Activated T-cell treated with anti-CD3 and anti-CD28 coated beads for 24 hours (primary cell): ENCODE data around the gene PTPN9.
"Not testable (repeated sequence)": the region's sequence is repeated elsewhere in the genome, so short reads cannot be mapped to it uniquely, and the experiment has no call there.

Experiments used
- DNase-seq: peaks from one replicate; pipeline ENCODE4 v3.0.0-alpha.2; 2020; ENCODE audit warnings: low read depth

PTPN9 gene

DNA sequence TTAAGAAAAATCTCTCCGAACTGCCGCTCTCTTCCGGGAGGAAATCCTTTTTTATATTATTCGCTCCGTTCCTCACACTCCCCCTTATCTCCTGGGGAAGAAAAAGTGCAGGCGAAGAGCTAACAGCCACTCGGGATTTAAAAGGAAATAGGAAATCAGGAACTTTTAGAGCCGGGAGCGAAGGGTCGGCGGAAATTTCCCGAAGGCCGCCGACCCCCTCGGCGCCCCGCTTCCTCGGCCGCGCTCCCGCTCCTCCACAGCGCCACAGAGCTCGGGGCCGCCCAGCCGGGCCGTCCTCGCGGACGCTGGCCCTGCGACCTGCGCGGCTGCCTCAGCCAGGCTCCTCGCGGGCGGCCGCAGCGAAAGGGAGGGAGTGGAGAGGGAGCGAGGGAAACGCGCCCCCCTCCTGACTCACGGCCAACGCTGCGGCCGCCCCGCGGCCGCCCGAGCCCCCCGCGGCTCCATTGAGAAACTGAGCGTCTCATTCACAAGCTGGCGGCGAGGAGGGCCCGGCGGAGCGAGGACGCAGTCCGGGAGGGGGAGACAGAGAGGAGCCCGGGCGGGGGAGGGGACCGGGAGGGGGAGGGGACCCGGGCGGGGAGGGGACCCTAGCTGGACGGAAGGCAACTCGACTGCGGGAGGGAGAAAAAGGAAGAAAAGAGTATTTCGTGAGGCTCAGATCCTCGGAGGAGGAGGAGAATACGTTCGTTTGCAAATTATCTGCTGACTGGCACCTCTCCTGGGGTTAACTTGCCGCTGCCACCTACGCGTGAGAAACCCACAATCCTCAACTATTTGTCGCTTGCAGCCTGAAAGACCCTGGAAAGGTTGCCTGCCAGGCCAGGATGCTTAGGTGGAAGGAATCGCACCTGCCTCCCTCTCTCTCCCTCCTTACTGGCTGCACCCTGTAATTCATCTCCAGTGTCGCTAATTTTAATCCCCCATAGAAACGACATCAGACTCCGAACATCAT is at the start of gene PTPN9:
Gene PTPN9, minus strand, starts transcription at position 368 of the 973 bp plus-strand sequence. CDS start 539 bp downstream, outside the sequence.
- DNase-seq: peak; percentile 58

DNA sequence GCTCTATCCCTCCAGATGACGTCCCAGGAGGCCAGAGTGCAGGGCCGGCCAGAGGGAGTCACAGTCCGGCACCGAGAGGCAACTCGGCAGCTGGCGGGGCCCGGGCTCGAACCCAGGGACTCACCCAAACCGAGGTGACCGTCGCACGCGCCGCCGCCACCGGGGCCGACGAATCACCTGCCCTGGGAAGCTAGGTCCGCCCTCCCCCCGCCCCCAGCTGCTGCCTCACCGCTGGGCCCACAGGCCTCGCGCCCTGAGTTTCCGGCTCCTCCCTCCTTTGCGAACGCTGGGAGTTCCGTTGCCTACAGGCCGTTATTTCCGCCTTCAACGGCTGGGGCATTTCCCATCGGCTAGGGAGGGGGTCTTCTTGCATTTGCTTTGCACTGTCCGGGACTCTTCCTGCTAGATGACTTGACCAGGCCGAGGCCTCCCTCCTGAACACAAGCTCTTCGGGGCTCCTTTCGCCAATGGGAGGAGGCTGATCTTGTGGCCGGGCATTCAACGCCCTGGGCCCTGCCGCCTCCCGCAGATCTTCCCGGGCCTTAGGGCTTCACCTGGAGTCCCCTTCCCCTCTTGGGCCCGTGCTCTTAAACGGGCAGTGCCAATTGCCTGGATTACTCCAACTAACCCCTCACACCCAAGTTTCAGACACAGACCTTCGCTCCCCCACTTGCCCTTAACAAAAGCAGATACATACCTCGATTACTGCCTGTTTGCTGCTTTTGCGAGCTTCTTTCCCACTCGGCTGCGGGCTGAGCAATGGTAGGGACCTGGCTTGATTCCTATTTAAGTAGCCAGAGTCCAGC is 46.6 kb upstream of the PTPN9 start, which contains the start of gene SNUPN:
Gene SNUPN, minus strand, starts transcription at position 184 of the 806 bp plus-strand sequence. CDS start 4,674 bp downstream, outside the sequence.
- peak; percentile 91 for DNase-seq

DNA sequence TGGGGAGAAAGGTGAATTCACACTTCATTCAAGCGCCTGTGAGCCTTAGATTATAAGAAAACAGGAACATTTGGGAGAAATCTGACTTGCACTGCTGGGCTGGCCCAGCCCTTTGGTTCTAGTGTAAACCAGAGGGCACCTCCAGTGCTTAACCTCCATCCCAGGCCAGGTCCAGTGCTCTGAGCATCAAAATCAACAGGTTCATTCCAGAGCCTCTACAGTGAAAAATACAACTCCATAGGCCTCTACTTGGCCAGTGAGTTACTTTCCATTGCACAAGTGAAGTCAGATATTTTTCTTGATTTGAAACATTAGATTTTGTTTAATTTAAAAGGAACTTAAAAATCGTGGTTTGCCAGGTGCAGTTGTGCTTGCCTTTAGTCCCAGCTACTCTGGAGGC is 43.4 kb upstream of the PTPN9 start:
- DNase-seq: no peak

DNA sequence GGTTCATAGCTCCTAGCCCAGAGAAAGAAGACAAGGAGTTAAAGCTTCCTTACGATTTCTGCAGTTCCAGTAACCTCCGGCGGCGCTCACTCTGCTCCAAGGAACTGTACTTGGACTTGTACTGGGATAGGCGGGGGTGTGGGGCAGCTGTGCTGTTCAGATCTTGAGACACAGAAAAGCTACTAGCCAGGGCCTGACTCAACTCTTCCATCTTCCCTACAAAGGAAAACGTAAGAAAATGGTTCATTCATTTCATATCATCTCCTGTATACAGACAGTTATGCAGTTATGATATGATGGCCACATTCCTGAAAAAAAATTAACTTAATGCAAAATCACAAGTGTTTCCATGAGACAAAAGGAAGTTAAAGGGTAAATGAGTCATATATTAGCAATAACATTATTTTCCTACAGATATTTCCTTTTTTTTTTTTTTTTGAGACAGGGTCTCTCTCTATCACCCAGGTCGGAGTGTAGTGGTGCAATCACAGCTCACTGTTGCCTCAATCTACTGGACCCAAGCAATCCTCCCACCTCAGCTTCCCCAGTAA is 41.8 kb upstream of the PTPN9 start:
- no peak for DNase-seq

DNA sequence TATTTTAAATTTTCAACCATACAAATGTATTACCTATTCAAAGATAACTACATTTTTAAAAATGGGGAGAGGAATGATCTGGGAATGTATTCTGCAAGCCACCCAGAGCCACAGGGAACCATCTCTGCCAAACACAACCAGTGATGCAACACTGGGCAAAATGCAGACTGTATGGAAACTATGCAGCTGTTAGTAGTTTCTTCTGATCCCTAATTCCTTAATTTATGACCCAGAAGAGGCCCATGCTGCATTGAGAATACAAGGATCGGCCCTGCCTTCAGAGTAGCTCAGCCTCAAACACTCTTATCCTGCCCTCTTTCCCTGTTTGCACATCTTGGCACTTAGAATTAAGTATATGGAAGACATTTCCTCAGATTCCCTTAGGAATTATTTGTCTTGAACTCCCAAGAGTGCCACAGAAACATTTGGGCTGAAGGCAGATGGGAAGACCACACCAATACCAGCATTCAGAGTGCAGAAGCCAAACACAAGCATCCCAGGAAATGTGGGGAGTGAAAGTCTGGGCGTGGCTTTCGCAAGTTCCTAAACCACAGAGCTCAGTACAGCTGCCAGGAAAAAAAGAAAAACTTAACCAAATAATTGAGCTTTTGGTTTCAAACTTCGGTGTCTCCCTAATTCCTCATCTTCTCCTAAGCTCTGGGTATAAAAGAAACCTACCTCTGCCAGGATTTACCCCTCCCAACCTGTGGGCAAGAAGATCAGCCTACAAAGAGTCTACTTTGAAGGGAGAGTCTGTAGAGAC is 41.1 kb upstream of the PTPN9 start:
- DNase-seq: no peak

DNA sequence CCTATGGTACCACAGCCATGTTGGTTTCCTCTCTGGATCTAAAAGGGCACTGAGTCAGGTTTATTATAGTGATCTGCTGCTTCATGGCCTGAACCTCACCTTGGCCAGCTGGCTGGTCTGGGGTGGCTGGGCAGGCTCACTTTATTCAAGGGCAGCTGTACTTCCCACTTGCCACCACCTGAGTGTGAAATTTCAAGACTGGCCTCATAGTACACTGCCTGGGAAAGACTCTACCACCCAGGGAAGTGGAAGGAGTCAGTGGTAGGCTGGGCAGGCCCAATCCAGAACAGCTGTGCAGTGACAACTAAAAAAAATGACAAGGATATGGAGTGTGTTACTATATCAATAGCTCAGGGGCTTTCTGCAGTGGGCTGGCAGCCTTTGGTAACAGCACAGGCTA is 37.7 kb upstream of the PTPN9 start:
- no peak for DNase-seq

DNA sequence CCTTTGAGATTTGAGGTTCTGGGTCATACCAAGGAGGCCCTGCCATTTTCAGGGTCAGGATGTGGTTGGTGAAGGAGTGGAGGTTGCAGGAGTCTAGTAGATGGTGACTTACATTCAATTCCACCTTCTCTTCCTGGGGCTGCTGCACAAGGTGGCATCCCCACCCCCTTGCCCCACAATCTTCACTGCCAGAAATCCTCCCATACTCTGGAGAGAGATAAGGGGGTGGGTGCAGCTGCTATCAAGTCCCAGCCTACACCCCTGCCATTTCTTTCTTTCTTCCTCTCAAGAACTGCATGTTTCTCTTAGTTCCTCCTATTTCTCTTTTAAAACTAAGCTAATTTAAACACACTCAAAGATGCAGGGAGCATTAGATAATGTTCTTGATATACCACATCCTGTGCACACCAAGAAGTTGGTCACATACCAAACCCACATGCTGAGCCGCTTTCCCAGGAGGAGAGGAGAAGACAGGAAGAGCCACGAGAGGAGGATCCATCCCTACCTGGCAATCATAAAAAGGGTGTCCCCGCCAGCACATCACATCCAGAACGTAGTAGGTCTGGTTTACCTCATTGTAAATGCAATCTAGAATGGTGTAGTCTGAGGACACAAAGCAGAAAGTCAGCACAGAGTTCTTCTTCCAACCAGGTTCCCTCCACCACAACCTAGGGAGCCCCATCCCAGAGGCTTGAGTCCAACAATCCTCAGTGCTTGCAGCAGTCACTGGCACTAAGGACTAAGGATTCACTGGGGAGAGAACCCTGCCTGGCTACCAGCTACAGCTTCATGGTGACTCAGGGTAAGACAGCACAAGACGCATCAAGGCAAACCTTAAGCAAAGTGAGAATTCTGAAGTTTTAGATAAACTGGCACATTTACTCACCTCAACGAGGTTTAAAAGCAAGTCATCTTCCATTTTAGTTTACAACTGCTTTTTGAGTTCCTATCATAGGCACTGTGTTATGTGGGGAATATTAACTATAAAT is 27.9 kb upstream of the PTPN9 start:
- no peak for DNase-seq

DNA sequence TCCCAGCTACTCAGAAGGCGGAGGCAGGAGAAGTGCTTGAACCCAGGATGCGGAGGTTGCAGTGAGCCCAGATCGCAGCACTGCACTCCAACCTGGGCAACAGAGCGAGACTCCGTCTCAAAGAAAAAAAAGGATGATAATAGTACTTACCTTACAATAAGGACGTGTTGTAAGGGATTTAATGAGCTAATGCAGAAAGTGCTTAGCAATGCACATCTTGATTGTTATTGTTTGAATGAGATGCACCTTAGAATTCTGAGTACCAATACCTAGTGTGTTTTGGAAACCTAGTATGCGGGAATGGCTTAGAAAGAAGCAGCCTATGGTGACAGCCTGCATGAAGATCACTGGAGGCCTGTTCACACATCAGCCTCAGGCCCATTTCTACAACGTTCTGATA is 26.9 kb upstream of the PTPN9 start:
- no peak for DNase-seq

DNA sequence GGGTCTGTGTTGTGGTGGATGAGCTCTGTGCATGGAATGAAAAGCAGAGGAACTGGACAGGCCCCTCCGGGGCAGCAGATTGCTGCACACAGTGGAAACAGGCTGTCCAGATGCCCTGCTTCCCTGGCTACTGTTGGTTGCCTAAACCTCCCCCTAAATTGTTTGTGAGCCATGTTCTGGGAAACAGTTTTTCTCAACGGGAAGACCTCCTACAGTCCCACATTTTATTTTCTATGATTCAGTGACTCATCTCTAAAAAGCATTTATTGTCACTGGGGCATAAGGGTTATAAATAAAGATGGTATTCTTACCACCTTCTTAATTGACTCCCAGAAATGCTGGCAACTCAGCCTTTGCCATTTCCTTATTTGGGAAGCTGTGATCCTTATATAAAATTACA is 20.3 kb upstream of the PTPN9 start:
- DNase-seq: no peak

DNA sequence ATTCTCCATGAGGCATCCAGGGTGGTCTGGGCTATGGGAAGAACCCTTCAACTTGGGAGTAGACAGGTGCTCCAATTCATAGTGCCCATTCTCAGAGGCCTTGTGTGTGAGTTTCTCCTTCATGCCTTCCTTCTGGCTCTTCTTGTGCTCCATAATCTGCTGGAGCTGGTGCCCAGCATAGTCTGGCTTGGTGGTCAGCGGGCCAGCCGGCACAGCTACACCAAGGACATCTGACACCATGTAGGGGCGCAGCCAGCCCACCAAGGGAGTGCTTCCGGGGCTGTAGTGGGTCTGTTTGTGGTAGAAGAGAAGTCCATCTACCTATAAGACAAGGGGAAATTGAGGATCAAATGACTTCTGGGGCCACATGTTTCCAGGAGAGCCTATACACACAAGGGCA is 19.2 kb upstream of the PTPN9 start:
- no peak for DNase-seq

DNA sequence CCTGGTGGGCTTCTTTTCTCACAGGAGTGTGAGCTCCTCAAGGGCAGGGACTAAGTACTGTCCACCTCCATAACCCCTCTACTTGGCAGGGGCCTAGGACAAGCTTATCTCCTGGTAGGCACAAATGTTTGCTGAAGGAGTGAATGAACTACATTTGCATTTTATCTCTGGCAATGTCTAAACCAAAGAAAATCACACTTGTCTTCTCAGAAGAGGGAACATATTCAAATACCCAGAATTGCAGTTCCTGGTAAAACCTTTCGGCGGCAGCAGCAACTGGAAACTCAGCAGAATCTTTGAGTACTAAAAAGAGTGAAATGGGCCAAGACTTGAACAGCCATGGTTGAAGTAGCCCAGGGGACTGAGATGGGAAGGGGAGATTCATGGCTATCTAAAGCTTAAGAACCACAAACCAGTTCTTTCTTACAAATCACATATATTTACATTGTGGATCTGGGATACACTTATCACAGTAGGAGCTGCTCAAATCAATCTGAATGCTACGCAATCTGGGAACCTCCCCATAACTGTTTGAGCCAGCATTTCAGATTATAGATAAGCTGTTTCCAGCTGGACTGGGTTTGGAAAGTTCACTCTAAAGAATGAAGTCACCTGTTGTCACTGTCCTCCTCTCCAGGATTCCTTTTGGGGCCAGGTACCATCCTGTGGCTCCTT is 18.7 kb upstream of the PTPN9 start:
- no peak for DNase-seq

DNA sequence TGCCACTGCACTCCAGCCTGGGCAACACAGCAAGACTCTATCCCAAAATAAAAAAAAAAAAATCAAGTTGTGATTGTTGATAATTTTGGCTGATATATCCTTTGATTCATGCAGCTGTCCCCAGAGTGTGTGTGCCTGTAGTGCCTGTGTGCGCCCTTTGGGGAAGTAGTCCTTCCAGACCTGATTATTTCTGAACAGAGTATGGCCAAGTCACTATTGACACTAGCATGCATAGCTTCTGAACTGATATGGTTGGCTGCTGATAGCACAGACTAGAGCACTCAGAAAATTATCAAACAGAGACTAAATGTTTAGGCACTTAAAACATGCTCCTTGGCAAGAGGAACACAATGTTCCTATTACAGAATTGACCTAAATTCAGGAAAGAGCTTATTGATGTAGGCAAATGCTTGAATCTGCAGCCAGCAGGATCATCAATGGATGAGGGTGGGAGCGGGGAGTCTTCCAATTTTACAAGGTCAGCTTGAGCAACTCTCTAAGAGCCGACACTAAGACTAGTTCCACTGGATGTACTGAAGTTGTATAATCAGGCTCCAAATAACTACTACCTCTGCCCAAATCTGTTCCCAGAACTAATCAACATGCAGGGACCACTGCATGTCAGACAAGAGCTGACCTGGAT is 17.7 kb upstream of the PTPN9 start:
- no peak for DNase-seq

DNA sequence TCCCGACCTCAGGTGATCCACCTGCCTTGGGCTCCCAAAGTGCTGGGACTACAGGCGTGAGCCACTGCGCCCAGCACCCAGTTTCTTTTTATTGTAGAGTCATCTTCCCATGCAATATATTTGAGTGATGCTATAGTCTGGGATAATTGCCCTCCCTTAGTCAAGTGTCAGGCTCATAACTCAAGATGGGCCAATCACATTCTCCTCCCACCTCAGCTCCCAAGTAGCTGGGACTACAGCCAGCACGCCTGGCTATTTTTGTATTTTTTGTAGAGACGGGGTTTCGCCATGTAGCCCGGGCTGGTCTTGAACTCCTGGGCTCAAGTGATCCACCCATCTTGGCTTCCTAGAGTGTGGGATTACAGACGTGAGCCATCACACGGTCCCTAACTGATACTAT is 15.2 kb upstream of the PTPN9 start:
- no peak for DNase-seq

DNA sequence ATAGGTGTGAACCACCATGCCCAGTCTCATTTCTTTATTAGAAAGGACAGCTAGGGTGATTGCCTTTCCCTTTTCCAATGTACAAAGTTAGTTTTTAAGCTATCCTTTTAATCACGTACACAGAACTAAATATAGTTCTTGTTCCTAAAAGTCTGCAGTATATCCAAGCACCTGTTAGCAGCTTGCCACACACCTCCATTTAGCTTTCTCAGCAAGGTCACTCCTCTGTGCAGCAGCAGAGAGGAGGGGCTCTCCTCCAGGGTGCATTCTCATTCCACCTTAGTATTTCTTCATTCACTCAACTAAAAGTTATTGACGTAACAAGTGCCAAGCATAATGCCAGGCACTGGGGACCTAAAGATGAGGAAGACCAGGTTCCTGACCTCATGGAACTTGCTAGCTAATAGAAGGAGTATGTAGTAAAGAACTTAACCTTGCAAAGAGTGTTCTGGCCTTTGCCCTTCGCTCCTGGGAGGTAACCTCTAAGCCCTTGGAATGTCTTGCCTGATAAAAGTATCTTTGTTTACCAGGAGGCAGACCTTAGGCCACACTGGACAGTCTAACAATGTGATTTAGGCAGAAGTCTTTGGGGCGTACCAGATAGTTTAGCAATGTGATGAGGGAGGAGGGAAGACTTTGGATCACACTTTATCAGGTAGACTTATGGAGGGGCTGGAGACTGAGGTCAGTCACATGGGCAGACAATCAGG is 12.7 kb upstream of the PTPN9 start:
- DNase-seq: no peak

DNA sequence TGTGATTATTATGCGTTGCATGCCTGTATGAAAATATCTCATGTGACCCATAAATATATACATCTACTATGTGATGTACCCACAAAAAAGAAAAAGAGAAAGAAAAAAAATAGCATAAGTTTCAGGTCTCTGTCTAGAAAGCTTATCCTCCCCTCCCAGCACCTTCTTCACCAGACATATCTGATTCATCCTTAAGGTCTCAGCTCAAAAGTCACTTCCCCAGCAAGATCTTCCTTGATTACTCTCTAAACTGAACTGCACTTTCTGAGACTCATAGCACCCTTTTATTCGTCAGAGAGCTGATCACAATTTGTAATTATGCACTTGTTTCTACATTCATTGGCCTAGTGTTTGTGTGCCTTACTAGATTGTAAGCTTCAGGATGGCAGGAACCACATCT is 11.1 kb upstream of the PTPN9 start:
- no peak for DNase-seq

DNA sequence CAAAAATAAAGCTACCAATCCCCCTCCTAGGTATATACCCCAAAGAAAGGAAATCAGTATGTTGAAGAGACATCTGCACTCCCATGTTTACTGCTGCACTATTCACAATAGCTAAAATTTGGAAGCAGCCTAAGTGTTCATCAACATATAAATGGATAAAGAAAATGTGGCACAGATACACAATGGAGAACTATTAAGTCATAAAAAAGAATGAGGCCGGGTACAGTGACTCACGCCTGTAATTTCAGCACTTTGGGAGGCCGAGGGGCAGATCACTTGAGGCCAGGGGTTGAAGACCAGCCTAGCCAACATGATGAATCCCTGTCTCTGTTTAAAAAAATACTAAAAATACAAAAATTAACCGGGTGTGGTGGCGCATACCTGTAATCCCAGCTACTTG is 10.0 kb upstream of the PTPN9 start:
- no peak for DNase-seq

DNA sequence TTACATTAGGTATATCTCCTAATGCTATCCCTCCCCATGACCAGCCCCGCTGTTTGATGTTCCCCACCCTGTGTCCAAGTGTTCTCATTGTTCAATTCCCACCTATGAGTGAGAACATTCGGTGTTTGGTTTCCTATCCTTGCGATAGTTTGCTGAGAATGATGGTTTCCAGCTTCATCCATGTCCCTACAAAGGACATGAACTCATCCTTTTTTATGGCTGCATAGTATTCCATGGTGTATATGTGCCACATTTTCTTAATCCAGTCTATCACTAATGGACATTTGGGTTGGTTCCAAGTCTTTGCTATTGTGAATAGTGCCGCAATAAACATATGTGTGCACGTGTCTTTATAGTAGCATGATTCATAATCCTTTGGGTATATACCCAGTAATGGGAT is 7.3 kb upstream of the PTPN9 start:
- DNase-seq: not testable (repeated sequence)

DNA sequence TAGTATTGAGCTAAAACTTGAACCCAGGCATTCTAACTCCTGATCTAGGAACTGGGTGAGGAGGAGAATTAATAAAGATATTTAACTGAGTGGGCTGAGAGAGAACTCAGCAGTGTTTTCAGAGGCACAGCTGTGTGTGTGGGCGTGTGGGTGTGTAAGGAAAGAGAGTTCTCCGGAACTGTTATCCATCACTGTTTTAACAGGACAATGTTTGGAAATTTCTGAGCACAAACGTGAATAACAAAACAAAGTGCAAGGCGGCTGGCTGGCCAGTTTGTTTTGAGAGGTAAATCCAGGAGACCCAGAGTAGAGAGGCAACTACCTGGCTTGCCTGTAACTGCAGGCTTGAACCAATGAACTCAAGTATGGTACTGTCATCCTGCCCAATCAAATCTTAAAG is 5.0 kb upstream of the PTPN9 start:
- DNase-seq: no peak

DNA sequence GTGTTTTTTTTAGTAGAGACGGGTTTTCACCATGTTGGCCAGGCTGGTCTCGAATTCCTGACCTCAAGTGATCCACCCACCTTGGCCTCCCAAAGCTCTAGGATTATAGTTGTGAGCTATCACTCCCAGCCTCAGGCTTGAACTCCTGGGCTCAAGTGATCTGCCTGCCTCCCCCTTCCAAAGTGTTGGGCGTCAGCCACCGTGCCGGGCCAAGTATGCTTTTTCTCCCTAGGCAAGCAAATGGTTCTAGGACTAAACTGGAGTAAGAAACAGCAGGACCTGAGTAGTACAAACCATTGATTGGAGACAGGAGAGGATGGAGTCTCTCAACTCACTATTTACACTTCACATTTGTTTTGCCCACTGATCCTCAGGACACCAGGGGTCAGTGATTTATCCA is 4.6 kb upstream of the PTPN9 start:
- no peak for DNase-seq
